ENCODE measurements around the gene GLI3.

The GLI3 gene

GRCh38 chr7:42065015-42065414 lies 172.0 kb downstream of the GLI3 start:
- DNase-seq (ENCODE audit: low read depth): no peak
- H3K4me3 ChIP-seq (ENCODE audit: low read depth, low read length): no peak overlapping the region
- TF ChIP-seq, protein P1, sequence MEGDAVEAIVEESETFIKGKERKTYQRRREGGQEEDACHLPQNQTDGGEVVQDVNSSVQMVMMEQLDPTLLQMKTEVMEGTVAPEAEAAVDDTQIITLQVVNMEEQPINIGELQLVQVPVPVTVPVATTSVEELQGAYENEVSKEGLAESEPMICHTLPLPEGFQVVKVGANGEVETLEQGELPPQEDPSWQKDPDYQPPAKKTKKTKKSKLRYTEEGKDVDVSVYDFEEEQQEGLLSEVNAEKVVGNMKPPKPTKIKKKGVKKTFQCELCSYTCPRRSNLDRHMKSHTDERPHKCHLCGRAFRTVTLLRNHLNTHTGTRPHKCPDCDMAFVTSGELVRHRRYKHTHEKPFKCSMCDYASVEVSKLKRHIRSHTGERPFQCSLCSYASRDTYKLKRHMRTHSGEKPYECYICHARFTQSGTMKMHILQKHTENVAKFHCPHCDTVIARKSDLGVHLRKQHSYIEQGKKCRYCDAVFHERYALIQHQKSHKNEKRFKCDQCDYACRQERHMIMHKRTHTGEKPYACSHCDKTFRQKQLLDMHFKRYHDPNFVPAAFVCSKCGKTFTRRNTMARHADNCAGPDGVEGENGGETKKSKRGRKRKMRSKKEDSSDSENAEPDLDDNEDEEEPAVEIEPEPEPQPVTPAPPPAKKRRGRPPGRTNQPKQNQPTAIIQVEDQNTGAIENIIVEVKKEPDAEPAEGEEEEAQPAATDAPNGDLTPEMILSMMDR (conservative IDR thresholded peaks at IDR 0.05; ENCODE audit: low read depth, low read length): no peak

- H3K4me3 ChIP-seq (ENCODE audit: low read depth, low read length): no peak overlapping the region
- DNase-seq (ENCODE audit: low read depth): no peak
- TF ChIP-seq, protein P1 (conservative IDR thresholded peaks at IDR 0.05; ENCODE audit: low read depth, low read length): no peak
These were observed 172.5 kb downstream of the GLI3 start for GRCh38 chr7:42064534-42064933.

- DNase-seq (ENCODE audit: low read depth): no peak
- TF ChIP-seq, protein P1 (conservative IDR thresholded peaks at IDR 0.05; ENCODE audit: low read depth, low read length): no peak
- H3K4me3 ChIP-seq (ENCODE audit: low read depth, low read length): no peak overlapping the region
These were observed 177.7 kb downstream of the GLI3 start for GRCh38 chr7:42059275-42059674.

- TF ChIP-seq, protein P1 (conservative IDR thresholded peaks at IDR 0.05; ENCODE audit: low read depth, low read length): no peak
- H3K4me3 ChIP-seq (ENCODE audit: low read depth, low read length): no peak overlapping the region
- DNase-seq (ENCODE audit: low read depth): no peak
These were observed 179.7 kb downstream of the GLI3 start for GRCh38 chr7:42057331-42057730.

DNA sequence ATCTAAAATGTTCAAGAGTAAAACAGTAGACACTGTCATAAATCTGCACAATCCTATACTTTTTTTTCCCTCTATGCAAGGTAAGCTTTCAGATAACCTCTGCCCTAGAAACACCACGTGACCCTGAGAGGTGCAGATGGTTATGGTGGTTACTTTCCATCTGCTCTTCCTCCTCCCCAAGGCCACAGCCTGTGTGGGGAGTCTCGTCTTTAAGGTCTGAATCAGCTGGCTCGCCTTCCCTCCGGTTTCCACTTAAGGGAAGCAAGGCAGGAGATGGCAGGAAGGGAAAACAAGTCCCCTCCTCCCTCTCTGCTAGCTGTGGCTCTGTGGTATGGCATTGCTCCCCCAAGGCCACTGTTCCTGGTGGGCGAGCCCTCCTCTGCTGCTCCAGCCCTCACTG lies 181.8 kb downstream of the GLI3 start:
- H3K4me3 ChIP-seq (ENCODE audit: low read depth, low read length): no peak overlapping the region
- TF ChIP-seq, protein P1 (conservative IDR thresholded peaks at IDR 0.05; ENCODE audit: low read depth, low read length): no peak
- DNase-seq (ENCODE audit: low read depth): no peak

- TF ChIP-seq, protein P1 (conservative IDR thresholded peaks at IDR 0.05; ENCODE audit: low read depth, low read length): no peak
- no peak overlapping the region for H3K4me3 ChIP-seq (ENCODE audit: low read depth, low read length)
- peak; percentile 14 for DNase-seq (ENCODE audit: low read depth)
These were observed 183.2 kb downstream of the GLI3 start for GRCh38 chr7:42053834-42054233.

- no peak overlapping the region for H3K4me3 ChIP-seq (ENCODE audit: low read depth, low read length)
- TF ChIP-seq, protein P1 (conservative IDR thresholded peaks at IDR 0.05; ENCODE audit: low read depth, low read length): no peak
- DNase-seq (ENCODE audit: low read depth): no peak
These were observed 187.2 kb downstream of the GLI3 start for GRCh38 chr7:42049761-42050160.

All from choroid plexus epithelial cell (primary cell).